ENCODE data around the gene NADK.

Gene NADK

GRCh38 chr1:1825217-1825616, 46.9 kb upstream of the NADK start:
- 100% methylated on average over 5 of the region's 5 CpGs for WGBS
- H2AFZ ChIP-seq (ENCODE audit: low read depth, low read length): no peak overlapping the region
- peaks cover 2% of the 10 kb centered on the region for H3K79me1 ChIP-seq (replicated peaks; ENCODE audit: low read length, poor library complexity, severe bottlenecking)
- no peak overlapping the region for H2BK5ac ChIP-seq (ENCODE audit: low read depth, low read length, poor library complexity, severe bottlenecking)
- H2BK15ac ChIP-seq (ENCODE audit: low read depth, poor library complexity, severe bottlenecking): no peak overlapping the region
- H4K91ac ChIP-seq (ENCODE audit: low read length): no peak overlapping the region
- no peak overlapping the region for H3K18ac ChIP-seq (ENCODE audit: low read depth in 1 of 2, low read length in 2 of 2)
- H3K4me1 ChIP-seq (ENCODE audit: control insufficient read depth, insufficient read depth, low read depth, low read length): peaks cover 23% of the 10 kb centered on the region
- H2BK12ac ChIP-seq (ENCODE audit: low read length in 2 of 2): no peak overlapping the region
- DNase-seq: no peak
- H3K27me3 ChIP-seq (ENCODE audit: control insufficient read depth in 1 of 2, insufficient read depth in 1 of 2, low read length in 2 of 2): no peaks in the 10 kb centered on the region
- H3K9me3 ChIP-seq (ENCODE audit: control insufficient read depth, low read length): no peaks in the 10 kb centered on the region
- no peak overlapping the region for H3K4me3 ChIP-seq (ENCODE audit: insufficient read depth in 1 of 2, low read depth in 1 of 2, low read length in 2 of 2)
- H2AK5ac ChIP-seq (ENCODE audit: low read length, severe bottlenecking): no peak overlapping the region
- H2BK120ac ChIP-seq (ENCODE audit: low read depth, low read length): no peak overlapping the region
- H3K4ac ChIP-seq (ENCODE audit: low read depth in 1 of 2, low read length in 2 of 2): no peak overlapping the region
- peaks cover 32 to 71% of the 10 kb centered on the region in 2 experiments for H3K36me3 ChIP-seq (ENCODE audit: control insufficient read depth in 1 of 2, insufficient read depth in 2 of 2, low read depth in 1 of 2, low read length in 2 of 2)
- no peak overlapping the region for H3K27ac ChIP-seq (ENCODE audit: low read length, poor library complexity, severe bottlenecking)
- H3K14ac ChIP-seq (ENCODE audit: low read length in 2 of 2): no peak overlapping the region
- H3K9ac ChIP-seq (ENCODE audit: low read length): no peak overlapping the region
- H4K8ac ChIP-seq (ENCODE audit: low read length): no peak overlapping the region
- H3K4me2 ChIP-seq (ENCODE audit: low read length, poor library complexity, severe bottlenecking): no peak overlapping the region
- H3K23ac ChIP-seq (ENCODE audit: low read length in 2 of 2): no peak overlapping the region

GRCh38 chr1:1819762-1820161, 41.5 kb upstream of the NADK start:
- Histone ChIP-seq H3K27ac (ENCODE audit: low read length, poor library complexity, severe bottlenecking) (no peak overlapping the region), H3K4me1 (ENCODE audit: control insufficient read depth, insufficient read depth, low read depth, low read length) (peaks cover 8% of the 10 kb centered on the region)
- DNase-seq: no peak

DNA sequence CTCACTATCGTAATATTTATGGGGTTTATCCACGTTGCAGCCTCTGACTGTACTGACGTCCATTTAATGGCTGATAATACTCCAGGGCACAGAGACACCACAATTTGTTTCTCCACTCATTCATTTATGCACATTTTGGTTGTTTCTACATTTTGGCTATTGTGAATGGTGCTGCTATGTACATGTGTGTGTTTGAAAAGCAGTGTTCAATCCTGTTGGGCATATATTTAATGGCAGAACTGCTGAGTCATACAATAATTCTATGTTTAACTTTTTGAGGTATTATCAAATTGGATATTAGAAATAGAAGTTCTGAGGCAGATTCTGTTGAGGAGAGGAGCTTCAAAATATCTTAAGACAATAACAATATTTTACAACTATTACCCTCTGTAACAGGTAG, 39.0 kb upstream of the NADK start:
- Histone ChIP-seq H3K9ac (ENCODE audit: low read length) (no peak overlapping the region), H3K4me1 (ENCODE audit: control insufficient read depth, insufficient read depth, low read depth, low read length) (peaks cover 4% of the 10 kb centered on the region), H4K91ac (ENCODE audit: low read length) (no peak overlapping the region), H2BK12ac (ENCODE audit: low read length in 2 of 2) (no peak overlapping the region), H3K9me3 (ENCODE audit: control insufficient read depth, low read length) (no peaks in the 10 kb centered on the region), H3K27me3 (ENCODE audit: control insufficient read depth in 1 of 2, insufficient read depth in 1 of 2, low read length in 2 of 2) (no peaks in the 10 kb centered on the region), H3K18ac (ENCODE audit: low read depth in 1 of 2, low read length in 2 of 2) (no peak overlapping the region), H3K79me1 (replicated peaks; ENCODE audit: low read length, poor library complexity, severe bottlenecking) (peaks cover 17% of the 10 kb centered on the region), H3K27ac (ENCODE audit: low read length, poor library complexity, severe bottlenecking) (no peak overlapping the region), H2AFZ (ENCODE audit: low read depth, low read length) (no peak overlapping the region), H2AK5ac (ENCODE audit: low read length, severe bottlenecking) (no peak overlapping the region), H2BK120ac (ENCODE audit: low read depth, low read length) (no peak overlapping the region), H2BK15ac (ENCODE audit: low read depth, poor library complexity, severe bottlenecking) (no peak overlapping the region), H3K4me3 (ENCODE audit: insufficient read depth in 1 of 2, low read depth in 1 of 2, low read length in 2 of 2) (no peak overlapping the region), H3K23ac (ENCODE audit: low read length in 2 of 2) (no peak overlapping the region), H3K14ac (ENCODE audit: low read length in 2 of 2) (no peak overlapping the region), H3K4me2 (ENCODE audit: low read length, poor library complexity, severe bottlenecking) (no peak overlapping the region), H3K4ac (ENCODE audit: low read depth in 1 of 2, low read length in 2 of 2) (no peak overlapping the region), H2BK5ac (ENCODE audit: low read depth, low read length, poor library complexity, severe bottlenecking) (no peak overlapping the region), H4K8ac (ENCODE audit: low read length) (no peak overlapping the region), H3K36me3 (ENCODE audit: control insufficient read depth in 1 of 2, insufficient read depth in 2 of 2, low read depth in 1 of 2, low read length in 2 of 2) (peaks cover 62 to 81% of the 10 kb centered on the region in 2 experiments)
- no peak for DNase-seq
- WGBS: 98% methylated on average over 3 of the region's 3 CpGs

More at GRCh38 chr1:1819762-1820161, 41.5 kb upstream of the NADK start:
- Histone ChIP-seq H3K9ac (ENCODE audit: low read length) (no peak overlapping the region), H3K36me3 (ENCODE audit: control insufficient read depth in 1 of 2, insufficient read depth in 2 of 2, low read depth in 1 of 2, low read length in 2 of 2) (peaks cover 54 to 81% of the 10 kb centered on the region in 2 experiments), H3K14ac (ENCODE audit: low read length in 2 of 2) (no peak overlapping the region), H3K4ac (ENCODE audit: low read depth in 1 of 2, low read length in 2 of 2) (no peak overlapping the region), H2BK15ac (ENCODE audit: low read depth, poor library complexity, severe bottlenecking) (no peak overlapping the region), H3K4me2 (ENCODE audit: low read length, poor library complexity, severe bottlenecking) (no peak overlapping the region), H3K4me3 (ENCODE audit: insufficient read depth in 1 of 2, low read depth in 1 of 2, low read length in 2 of 2) (no peak overlapping the region), H2AK5ac (ENCODE audit: low read length, severe bottlenecking) (no peak overlapping the region), H3K23ac (ENCODE audit: low read length in 2 of 2) (no peak overlapping the region), H3K9me3 (ENCODE audit: control insufficient read depth, low read length) (no peaks in the 10 kb centered on the region), H4K8ac (ENCODE audit: low read length) (no peak overlapping the region), H2BK5ac (ENCODE audit: low read depth, low read length, poor library complexity, severe bottlenecking) (no peak overlapping the region), H2AFZ (ENCODE audit: low read depth, low read length) (no peak overlapping the region), H3K27me3 (ENCODE audit: control insufficient read depth in 1 of 2, insufficient read depth in 1 of 2, low read length in 2 of 2) (no peaks in the 10 kb centered on the region), H2BK120ac (ENCODE audit: low read depth, low read length) (no peak overlapping the region), H3K18ac (ENCODE audit: low read depth in 1 of 2, low read length in 2 of 2) (no peak overlapping the region), H3K79me1 (replicated peaks; ENCODE audit: low read length, poor library complexity, severe bottlenecking) (peaks cover 13% of the 10 kb centered on the region), H2BK12ac (ENCODE audit: low read length in 2 of 2) (no peak overlapping the region), H4K91ac (ENCODE audit: low read length) (no peak overlapping the region)
- 100% methylated on average over 6 of the region's 6 CpGs for WGBS

DNA sequence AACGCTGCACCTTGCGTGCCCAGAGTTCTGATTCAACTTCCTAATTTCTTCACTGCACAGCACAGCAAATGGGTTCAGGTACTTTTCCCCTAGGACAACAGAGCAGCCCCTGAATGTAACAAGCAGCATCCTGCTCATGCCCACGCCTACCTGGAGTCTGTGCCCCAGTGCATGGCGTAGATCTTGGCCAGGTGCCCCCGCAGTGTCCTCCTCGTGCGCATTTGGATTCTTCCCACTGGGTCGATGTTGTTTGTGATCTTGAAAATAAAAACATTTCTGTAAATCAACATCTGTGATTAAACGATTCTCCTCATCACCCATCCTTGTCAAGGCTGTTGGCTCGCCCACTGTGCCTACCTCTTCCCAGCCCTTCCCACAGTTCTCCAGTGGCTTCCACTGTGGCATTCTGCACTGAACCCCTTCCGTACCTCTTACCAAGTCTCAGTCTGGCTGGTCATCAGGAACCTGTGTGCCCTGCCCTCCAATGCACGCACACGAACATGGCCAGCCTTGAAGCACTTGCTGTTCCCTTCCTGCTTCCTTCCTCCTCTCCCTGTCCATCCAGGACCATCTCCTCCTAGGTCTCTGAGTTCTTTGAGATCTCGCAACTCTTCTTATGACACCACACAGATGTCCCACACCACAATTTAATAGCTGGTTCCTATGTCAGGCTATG, 37.5 kb upstream of the NADK start:
- no peak for DNase-seq
- Histone ChIP-seq H3K4ac (ENCODE audit: low read depth in 1 of 2, low read length in 2 of 2) (no peak overlapping the region), H3K27me3 (ENCODE audit: control insufficient read depth in 1 of 2, insufficient read depth in 1 of 2, low read length in 2 of 2) (no peaks in the 10 kb centered on the region), H3K23ac (ENCODE audit: low read length in 2 of 2) (no peak overlapping the region), H4K91ac (ENCODE audit: low read length) (no peak overlapping the region), H3K18ac (ENCODE audit: low read depth in 1 of 2, low read length in 2 of 2) (no peak overlapping the region), H2BK12ac (ENCODE audit: low read length in 2 of 2) (no peak overlapping the region), H3K4me1 (ENCODE audit: control insufficient read depth, insufficient read depth, low read depth, low read length) (peaks cover 2% of the 10 kb centered on the region), H4K8ac (ENCODE audit: low read length) (peak overlapping the region; percentile 16), H3K9me3 (ENCODE audit: control insufficient read depth, low read length) (no peaks in the 10 kb centered on the region), H2BK120ac (ENCODE audit: low read depth, low read length) (no peak overlapping the region), H3K14ac (ENCODE audit: low read length in 2 of 2) (no peak overlapping the region), H2AFZ (ENCODE audit: low read depth, low read length) (no peak overlapping the region), H3K27ac (ENCODE audit: low read length, poor library complexity, severe bottlenecking) (no peak overlapping the region), H2BK5ac (ENCODE audit: low read depth, low read length, poor library complexity, severe bottlenecking) (no peak overlapping the region), H3K4me3 (ENCODE audit: insufficient read depth in 1 of 2, low read depth in 1 of 2, low read length in 2 of 2) (no peak overlapping the region), H3K9ac (ENCODE audit: low read length) (no peak overlapping the region), H2AK5ac (ENCODE audit: low read length, severe bottlenecking) (no peak overlapping the region), H3K79me1 (replicated peaks; ENCODE audit: low read length, poor library complexity, severe bottlenecking) (peaks cover 17% of the 10 kb centered on the region), H3K36me3 (ENCODE audit: control insufficient read depth in 1 of 2, insufficient read depth in 2 of 2, low read depth in 1 of 2, low read length in 2 of 2) (peaks cover 56 to 75% of the 10 kb centered on the region in 2 experiments), H2BK15ac (ENCODE audit: low read depth, poor library complexity, severe bottlenecking) (no peak overlapping the region), H3K4me2 (ENCODE audit: low read length, poor library complexity, severe bottlenecking) (no peak overlapping the region)
- WGBS: 97% methylated on average over 13 of the region's 14 CpGs

Data from mesenchymal stem cell (in vitro differentiated cells and primary cell).